HG03521 (cell line): ENCODE measurements around the gene GAS5.
"Not testable (repeated sequence)": the region's sequence is repeated elsewhere in the genome, so short reads cannot be mapped to it uniquely, and the experiment has no call there.

Source experiments
- ATAC-seq: cut with Tn5 transposase; IDR thresholded peaks from one replicate; pipeline ENCODE4 v1.9.1; 2021; ENCODE audit warnings: mild to moderate bottlenecking, moderate library complexity; ENCODE audit not compliant: unreplicated experiment

Gene GAS5

DNA sequence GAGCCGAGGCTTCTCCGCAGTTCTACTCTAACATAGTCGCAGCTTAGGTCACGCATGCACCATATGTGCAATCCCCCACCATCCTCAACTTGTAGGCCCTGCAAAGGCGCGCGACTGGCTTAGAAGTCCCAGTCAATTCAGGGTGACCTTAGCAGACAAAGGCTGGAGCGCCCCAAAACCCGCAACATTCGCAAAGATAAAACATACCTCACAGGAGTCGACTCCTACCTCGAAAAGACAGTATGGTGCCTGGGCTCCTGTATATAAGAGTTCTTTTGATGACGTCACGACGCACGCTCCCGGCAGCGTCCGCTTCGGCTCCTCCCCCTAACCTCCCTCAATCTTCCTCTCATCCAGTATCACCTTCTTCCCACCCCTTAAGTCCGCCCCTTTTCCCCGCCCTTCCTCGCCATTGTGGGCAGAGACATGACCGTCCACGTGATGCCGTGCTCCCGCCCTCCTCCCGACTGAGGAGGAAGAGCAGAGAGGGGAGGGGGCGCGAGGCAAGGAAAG is at the start of gene GAS5:
Gene GAS5, minus strand, starts transcription at position 237 of the 513 bp plus-strand sequence.
- peak; percentile 69 for ATAC-seq

DNA sequence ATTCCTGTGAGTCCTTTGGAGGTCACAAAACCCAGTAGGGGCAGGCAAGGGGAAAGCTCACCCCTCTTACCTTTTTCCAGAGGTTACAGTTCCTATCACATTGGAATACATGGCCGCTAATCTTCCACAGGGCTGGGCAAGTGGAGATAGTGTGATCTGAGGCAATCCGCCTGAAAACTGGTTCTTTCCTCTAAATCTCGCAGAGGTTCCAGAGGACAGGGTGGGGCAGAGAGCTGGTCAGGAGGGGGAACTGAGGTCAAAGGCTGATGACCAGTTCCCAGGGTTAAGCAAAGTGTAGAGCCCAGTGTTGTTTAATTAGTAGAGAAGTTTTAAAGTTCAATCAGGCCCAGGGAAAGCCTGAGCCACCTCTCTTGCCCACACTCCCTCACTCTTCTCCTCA is 49.4 kb upstream of the GAS5 start, which contains the start of gene SERPINC1:
Gene SERPINC1, minus strand, starts transcription at position 179 of the 400 bp plus-strand sequence. Its CDS starts 68 bp downstream, at position 111.
- no peak for ATAC-seq

GRCh38 chr1:173916667-173917066 is 48.9 kb upstream of the GAS5 start:
- ATAC-seq = no peak

GRCh38 chr1:173915596-173915995 is 47.8 kb upstream of the GAS5 start:
- no peak for ATAC-seq

GRCh38 chr1:173914366-173914871 is 46.6 kb upstream of the GAS5 start:
- ATAC-seq = no peak

- ATAC-seq = no peak
These were observed 45.3 kb upstream of the GAS5 start for GRCh38 chr1:173913111-173913510.

GRCh38 chr1:173903827-173904531 is 36.2 kb upstream of the GAS5 start:
- no peak for ATAC-seq

DNA sequence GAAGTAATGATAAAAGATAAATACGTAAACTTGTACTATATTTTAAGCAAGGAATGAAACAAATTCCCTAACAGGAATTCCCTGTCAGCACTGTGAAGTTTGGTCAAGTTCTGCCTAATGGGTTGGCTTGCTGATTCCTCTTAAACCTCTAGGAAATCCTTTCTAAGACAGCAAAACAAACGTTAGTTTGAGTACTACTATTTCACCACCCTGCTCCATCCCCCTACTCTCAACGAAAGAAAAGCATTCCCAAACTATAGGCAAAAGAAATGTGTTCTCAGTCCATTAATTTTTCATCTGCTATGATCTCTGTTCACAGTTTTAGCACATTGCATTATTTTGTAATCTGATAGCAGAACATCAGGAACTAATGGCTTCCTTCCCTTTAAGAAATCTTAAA is 33.2 kb upstream of the GAS5 start:
- ATAC-seq = no peak

DNA sequence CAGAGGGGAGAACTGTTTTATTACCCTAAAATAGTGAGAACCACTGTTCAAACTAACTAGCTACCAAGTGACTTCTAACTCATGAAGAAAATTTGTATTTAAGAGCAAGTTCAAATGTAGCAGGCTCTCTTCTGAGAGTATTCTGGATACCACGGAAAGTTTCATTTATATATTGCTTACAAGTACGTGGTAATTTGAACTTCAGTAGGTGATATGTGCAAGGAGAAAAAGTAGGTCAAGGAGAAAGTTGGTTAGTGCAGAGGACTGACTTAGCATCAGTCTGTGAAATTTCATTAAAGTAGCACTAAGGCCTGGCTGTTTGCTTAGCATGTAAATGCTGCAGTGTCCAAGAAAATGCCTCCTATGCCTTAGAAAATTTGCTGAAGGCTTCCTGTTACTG is 32.6 kb upstream of the GAS5 start:
- ATAC-seq = no peak

DNA sequence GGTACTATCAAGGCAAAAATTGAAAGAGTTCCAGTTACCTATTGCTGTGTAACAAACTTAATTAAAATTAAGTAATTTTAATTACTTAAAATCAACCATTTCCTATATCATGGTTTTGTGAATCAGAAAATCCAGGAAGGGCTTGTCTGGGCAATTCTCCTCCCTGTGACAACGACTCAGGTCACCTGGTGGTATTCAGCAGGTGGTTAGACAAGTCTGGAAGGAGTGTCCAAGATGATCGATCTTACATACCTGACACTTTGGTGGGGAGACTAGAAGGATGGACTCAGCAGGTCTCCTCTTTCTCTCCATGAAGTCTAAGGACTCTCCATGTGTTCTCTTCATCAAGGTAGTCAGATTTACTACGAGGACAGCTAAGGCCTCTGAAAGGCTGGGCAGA is 26.4 kb upstream of the GAS5 start:
- ATAC-seq = no peak

DNA sequence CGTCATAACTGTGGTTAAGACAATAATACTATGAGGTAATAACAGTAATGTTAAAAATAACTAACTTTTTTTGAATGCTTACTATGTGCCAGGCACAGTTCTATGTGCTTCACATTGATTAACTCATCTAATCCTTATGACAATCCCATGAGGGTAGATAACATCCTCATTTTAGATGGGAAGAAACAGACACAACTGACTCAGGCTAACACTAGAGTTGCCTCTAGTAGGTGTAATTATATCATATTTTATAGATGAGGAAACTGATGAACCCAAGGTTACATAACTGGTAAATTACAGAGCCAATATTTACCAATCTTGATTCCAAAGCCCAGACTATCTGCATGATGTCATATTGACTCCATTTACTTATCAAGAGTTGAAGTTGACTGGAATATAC is 25.8 kb upstream of the GAS5 start:
- no peak for ATAC-seq

DNA sequence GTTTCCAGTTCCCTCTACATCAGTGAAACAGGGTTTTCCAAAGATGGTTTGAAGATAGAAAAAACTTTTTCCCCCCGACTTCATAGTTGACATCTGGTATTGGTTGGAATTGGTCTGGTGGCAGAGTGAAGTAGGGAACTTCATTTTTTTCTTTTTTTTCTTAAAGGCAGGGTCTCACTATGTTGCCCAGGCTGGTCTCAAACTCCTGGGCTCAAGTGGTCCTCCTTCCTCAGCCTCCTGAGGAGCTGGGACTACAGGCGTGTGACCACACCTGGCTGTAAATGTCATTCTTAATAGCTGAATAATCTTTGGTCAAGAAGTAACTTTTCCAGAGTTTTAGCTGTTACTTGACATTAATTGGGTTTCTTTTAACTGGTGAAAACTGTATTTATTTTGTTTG is 22.1 kb upstream of the GAS5 start:
- no peak for ATAC-seq

- ATAC-seq = no peak
These were observed 21.0 kb upstream of the GAS5 start for GRCh38 chr1:173888749-173889148.

- ATAC-seq = no peak
These were observed 19.8 kb upstream of the GAS5 start for GRCh38 chr1:173887627-173888026.

- ATAC-seq = no peak
These were observed 19.2 kb upstream of the GAS5 start for GRCh38 chr1:173886746-173887611.

DNA sequence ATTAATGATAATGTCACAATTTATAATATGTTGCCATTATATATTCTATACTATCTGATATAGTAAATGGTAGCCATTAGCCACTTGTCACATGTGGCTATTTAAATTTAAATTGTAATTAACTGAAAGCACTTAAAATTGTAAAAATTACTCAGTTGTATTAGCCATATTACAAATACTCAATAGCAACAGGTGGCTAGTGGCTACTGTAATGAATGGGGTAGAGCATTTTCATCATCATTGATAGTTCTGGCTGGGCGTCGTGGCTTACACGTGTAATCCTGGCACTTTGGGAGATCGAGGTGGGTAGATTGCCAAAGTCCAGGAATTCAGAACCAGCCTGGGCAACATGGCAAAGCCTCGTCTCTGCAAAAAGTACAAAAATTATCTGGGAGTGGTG is 16.9 kb upstream of the GAS5 start:
- no peak for ATAC-seq

DNA sequence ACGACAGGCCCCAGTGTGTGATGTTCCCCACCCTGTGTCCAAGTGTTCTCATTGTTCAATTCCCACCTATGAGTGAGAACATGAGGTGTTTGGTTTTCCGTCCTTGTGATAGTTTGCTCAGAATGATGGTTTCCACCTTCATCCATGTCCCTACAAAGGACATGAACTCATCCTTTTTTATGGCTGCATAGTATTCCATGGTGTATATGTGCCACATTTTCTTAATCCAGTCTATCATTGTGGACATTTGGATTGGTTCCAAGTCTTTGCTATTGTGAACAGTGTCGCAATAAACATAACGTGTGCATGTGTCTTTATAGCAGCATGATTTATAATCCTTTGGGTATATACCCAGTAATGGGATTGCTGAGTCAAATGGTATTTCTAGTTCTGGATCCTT is 13.3 kb upstream of the GAS5 start:
- not testable (repeated sequence) for ATAC-seq

- no peak for ATAC-seq
These were observed 10.5 kb upstream of the GAS5 start for GRCh38 chr1:173878251-173878650.

GRCh38 chr1:173876732-173877131 is 8.9 kb upstream of the GAS5 start:
- no peak for ATAC-seq

GRCh38 chr1:173871500-173871899 is 3.7 kb upstream of the GAS5 start:
- ATAC-seq = no peak

DNA sequence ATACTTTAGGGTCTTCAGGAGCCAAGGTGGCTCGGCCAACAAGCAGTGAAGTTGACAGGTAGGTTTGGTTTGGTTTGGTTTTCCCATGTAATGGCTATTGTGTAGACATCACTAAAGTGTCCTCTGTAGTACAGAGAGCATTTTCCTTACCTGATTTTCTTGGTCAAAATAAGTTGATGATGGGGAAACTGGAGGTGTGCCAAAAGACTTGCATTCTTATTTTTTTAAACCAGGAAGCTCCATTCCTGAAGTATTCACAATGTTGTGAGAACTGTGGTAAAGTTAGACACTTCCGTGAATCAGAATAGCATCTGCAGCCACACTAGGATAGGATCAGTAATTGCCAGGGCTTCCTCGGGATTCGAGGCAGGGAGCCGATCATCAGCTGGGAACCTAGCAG is 3.3 kb upstream of the GAS5 start:
- no peak for ATAC-seq
